GM19238 (cell line): Measurements from ENCODE around the gene LRRK1.
"Not testable (repeated sequence)": the region's sequence is repeated elsewhere in the genome, so short reads cannot be mapped to it uniquely, and the experiment has no call there.

Experiments used
- DNase-seq: peaks from one replicate; pipeline ENCODE4 v3.0.0; 2011; ENCODE audit warnings: low spot score; ENCODE audit not compliant: insufficient read length

LRRK1 gene

DNA sequence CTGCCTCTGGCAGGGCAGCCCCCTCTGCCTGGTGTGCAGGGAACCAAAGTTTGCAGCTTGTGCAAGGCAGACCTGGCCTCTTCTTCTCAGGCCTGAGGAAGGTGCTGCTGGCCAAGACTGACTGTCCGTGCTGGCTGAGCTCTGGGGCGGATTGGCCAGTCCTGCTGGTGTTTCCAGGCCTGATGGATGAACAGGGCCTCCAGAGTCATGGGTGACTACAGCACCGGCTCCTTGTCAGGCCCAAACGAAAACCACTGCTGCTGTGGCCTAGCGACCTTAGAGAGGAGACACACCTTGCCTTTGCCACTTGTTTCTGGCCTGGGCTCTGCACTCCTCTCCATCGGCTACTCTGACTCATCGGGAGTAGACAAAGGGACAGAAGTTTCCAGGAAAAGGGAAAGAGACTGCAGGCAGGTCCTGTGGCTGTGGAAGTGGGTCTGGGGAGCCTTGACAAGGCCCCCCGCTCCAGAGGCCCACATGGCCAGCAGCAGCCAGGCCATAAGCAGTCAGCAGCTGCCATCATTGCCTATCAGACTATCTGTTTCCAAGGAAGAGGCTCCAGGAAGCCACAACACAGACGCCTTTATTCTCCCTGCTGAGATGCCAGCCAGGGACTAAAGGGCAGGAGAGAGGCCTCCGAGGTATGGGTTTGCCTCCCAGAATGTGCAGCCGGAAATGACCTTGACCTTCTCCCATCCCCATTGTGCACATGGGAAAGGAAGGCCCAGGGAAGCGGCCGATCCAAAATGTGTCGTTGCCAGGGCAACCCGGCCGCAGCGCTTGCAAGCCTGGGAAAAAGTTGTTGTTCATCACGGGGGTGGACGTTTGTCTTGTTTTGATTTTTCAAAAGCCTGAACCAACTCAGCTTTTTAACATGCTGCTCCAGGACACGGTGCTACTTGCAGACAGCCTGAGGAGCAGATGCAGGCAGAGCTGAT is 172.2 kb downstream of the LRRK1 start:
- DNase-seq, result no peak

DNA sequence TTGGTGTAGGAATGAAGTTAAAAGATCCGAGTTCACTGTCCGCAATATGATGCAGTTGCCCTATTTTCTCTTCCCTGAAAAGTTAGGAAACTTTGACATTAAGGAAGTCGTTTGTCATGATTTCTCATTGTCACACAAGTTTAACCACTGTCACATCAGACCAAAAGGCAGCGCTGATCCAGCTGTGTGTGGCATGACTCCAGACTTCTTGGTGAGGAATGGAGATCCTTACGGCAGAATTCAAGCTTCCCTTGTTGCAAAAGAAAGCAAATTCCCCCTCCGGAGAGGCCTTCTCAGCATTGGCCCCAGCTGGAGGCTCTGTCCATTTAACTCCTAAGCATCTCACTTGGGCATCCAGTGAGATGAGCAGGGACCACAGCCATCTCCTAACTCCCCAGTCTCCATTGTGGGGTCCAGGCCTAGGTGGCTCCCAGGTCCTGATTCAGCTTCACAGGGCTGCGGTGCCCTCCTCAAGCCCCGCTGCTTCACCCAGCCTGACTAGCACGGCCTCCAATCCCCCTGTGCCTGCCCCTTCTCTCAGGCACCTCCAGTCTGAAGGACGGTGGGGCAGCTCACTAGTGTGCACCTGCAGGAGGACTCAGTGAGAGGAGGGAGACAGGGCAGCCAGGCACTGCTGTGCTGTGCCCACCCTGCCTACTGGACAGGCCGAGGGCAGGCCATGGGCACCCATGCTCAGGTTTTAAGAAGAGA is 173.2 kb downstream of the LRRK1 start:
- DNase-seq, result no peak

DNA sequence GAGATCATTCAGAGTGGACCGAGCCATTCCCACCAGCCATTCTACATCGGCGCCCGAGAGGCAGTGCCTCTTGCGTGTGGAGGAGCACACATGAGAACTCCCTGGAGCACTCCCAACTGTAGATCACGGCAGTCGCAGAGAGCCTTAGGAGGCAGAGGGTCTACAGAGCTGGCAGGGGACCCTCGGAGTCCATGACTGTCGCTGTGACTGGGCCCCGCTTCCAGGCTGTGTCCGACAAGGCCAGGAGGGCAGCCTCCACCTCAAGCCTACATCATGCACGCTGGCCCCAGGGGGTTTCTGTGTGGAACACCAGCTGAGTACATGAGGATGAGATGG is 173.7 kb downstream of the LRRK1 start:
- no peak for DNase-seq

GRCh38 chr15:101093958-101094357 is 174.8 kb downstream of the LRRK1 start:
- DNase-seq, result no peak

GRCh38 chr15:101095796-101096406 is 176.7 kb downstream of the LRRK1 start:
- DNase-seq, result not testable (repeated sequence)

GRCh38 chr15:101097111-101097510 is 178.0 kb downstream of the LRRK1 start:
- DNase-seq, result no peak

GRCh38 chr15:101099183-101099582 is 180.0 kb downstream of the LRRK1 start:
- no peak for DNase-seq

DNA sequence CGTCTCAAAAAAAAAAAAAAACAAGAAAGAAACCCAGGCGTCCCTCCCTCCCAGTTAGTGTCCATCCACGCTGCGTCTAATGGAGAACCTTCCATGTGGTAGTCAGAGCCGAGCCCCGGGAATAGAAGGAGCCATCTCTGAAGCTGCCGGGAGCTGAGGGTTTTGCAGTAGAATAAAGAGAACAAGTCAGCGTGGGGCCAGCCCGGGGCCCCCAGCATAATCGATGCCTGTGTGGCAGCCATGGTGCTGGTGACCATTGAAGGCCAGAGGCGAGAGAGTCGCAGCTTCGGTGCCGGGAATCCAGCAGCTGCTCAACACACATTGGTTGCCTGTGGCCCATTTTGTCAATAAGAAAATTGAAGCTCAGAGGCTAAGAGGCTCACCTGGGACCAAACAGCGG is 181.0 kb downstream of the LRRK1 start:
- DNase-seq, result no peak

GRCh38 chr15:101100593-101101442 is 181.7 kb downstream of the LRRK1 start:
- no peak for DNase-seq

DNA sequence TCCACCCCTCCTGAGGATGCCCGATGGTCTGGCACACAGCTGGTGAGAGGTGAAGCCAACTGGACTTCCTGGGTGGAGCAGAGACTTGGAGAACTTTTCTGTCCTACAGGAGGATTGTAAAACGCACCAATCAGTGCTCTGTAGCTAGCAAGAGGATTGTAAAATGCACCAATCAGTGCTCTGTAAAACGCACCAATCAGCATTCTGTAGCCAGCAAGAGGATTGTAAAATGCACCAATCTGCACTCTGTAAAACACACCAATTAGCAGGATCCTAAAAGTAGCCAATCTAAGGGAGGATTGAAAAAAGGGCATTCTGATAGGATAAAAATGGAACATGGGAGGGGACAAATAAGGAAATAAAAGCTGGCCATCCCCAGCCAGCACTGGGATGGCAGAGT is 182.5 kb downstream of the LRRK1 start:
- DNase-seq, result no peak

DNA sequence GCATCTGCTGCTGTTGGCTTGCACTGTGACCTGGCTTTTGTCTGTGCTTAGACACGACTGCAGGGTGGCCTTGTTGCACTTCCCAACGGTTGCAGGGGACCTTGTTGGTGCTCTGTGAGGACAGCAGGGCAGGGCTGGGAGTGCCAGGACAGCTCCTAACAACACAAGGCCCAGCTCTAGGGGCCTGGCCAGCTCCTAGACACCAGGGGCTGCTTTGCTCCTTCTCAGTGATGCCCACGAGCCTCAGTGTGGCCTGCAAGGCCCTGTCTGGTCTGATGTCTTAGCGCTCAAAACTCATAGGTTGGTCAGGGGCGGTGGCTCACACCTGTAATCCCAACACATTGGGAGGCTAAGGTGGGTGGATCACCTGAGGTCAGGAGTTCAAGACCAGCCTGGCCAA is 183.6 kb downstream of the LRRK1 start:
- no peak for DNase-seq

DNA sequence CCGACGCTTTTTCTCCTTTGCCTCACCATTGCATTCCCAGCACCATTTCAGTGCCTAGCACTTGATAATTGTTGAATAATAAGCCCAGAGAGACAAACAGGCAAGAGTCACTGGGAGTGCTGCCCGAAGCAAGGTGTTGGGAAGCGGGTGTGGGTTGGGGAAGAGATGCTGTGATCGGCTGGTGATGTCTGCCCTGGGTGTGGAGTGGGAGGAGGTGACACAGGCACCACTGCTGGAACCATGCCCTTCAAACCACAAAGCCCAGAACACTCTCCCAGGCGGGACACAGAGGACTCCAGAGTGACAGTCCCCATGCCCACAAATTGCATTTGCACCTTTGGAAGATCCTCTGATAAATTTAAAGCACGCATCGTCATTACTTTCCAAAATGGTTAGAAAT is 184.4 kb downstream of the LRRK1 start:
- DNase-seq, result no peak

- no peak for DNase-seq
Observed at GRCh38 chr15:101104141-101104540, 185.0 kb downstream of the LRRK1 start.

DNA sequence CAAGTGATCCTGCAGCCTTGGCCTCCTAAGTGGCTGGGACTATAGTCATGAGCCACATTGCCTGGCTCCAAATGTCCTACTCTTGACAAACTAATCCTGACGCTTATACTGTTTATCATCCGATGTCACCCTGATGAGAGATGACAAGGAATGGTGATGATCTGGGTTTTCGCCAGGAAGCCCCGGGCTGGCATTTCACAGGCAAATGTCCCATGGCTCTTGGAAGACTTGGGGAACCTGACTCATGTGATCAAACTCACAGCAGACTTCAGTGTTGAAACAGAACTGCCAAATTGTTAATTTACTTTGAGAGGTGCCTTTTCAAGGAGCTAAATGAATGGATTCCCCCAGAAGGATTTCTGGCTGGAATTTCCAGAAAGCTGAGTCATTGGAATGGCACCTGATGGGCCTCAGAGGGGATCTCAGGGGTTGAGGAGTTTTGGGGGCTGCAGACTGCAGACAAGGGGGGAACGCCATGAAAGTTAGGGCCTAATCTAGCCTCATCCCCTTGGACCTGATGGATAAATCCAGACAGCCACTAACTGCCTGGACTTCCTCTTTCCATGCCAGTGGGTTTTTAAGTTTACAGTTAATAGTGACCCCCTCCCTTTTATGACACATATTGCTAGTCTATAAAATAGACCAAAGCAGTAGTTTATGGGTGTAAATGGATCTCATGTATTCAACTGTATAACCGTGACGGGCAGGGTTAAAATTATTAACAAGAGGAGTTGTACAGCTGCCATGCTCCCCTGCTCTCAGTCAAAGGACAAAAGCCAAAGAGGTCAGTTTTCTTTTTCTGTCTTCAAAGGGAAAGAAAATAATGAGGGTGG is 186.1 kb downstream of the LRRK1 start:
- DNase-seq, result no peak

GRCh38 chr15:101107101-101107500 is 187.9 kb downstream of the LRRK1 start:
- no peak for DNase-seq

DNA sequence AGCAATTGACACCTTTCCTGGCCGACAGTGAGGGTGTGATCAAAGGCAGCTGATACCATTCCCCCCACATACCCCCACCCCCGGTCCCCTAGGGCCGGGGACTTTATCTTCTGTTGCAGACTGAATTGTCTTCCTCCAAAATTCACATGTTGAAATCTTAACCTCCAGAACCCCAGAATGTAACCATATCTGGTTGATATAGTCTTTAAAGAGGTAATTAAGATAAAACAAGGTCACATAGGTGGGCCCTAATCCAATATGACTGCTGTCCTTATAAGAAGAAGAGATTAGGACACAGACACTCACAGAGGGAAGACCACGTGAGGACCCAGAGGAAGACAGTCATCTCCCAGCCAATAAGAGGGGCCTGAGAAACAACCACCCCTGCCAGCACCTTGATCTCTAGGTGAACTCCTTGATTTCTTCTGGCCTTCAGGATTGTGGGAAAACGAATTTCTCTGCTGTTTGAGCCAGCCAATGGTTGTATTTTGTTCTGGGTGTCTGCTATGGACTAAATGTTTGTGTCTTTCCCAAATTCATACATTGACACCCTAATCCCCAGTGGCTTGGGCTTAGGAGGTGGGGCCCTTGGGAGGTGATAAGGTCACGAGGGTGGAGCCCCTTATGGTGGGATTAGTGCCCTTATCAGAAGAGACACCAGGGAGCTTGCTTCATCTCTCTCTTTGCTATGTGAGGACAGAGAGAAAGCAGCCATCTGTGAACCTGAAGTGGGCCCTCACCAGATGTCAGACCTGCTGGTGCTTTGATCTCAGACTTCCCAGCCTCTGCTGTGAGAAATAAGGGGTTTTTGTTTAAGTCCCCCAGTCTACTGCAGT is 188.7 kb downstream of the LRRK1 start:
- no peak for DNase-seq

- DNase-seq, result no peak
Observed at GRCh38 chr15:101108461-101108775, 189.3 kb downstream of the LRRK1 start.

DNA sequence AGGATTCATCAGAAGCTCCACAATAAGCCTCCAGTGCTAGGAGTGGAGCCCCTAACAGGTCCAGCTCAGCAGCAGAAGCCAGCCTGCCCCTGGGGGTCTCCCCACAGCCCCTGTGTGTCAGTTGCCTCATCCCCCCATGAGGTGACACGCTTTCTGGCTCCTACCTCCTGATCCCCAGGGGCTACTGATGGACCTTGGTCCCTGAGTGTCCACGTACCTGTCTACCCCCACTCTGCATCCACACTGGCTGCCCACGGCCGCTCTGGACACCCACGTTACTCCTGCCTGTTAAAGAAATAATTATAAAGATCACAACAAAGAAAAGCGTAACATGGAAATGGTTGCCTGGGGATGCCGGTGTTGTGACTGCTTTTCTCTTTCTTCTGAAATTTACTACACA is 189.6 kb downstream of the LRRK1 start:
- DNase-seq, result no peak

- no peak for DNase-seq
Observed at GRCh38 chr15:101110681-101111569, 191.8 kb downstream of the LRRK1 start.
